Upper lobe of right lung (tissue), 1 donor: ENCODE measurements around the gene TAS1R2. TPM values are rescaled to one million over a fixed set of nuclear protein-coding genes. Genes with fewer than 3 reads are reported as not detected.
A peak's percentile ranks its signal among the peaks of the same experiment; 100 is the strongest.

Experiments
- ATAC-seq: fragments of 200-7000 bp; cut with Tn5 transposase; one replicate; pipeline ENCODE4 v1.9.1; 2020; ENCODE audit warnings: mild to moderate bottlenecking, moderate library complexity
- DNase-seq: peaks from one replicate; pipeline ENCODE4 v3.0.0-alpha.2; 2020
- H3K27ac ChIP-seq: fragments of 200-600 bp; one replicate; pipeline ENCODE4 v1.8.0; 2022
- H3K27me3 ChIP-seq: fragments of 200-600 bp; one replicate; pipeline ENCODE4 v1.8.0; 2022; ENCODE audit warnings: mild to moderate bottlenecking
- H3K36me3 ChIP-seq: fragments of 200-600 bp; one replicate; pipeline ENCODE4 v1.8.0; 2022
- H3K4me1 ChIP-seq: fragments of 200-600 bp; one replicate; pipeline ENCODE4 v1.8.0; 2022
- H3K4me3 ChIP-seq: fragments of 200-600 bp; one replicate; pipeline ENCODE4 v1.8.0; 2022; ENCODE audit warnings: mild to moderate bottlenecking
- H3K9me3 ChIP-seq: fragments of 200-600 bp; one replicate; pipeline ENCODE4 v1.8.0; 2022
- CTCF ChIP-seq: fragments of 200-600 bp; IDR thresholded peaks from one replicate; pipeline ENCODE4 v1.8.0; 2022; ENCODE audit warnings: antibody characterized with exemption
- intact Hi-C: fragments of 100-400 bp; cut with DNase I; formaldehyde crosslinking; loops from one replicate; pipeline ENCODE4 v1.11.0; 2022
- total RNA-seq: library from RNA; stranded (reverse); fragmentation: NEBNext Ultra II Directional; extraction: Animal tissue kit (Norgen Biotek cat#: 25700); gene quantifications from one replicate; pipeline ENCODE4 v1.2.1, GENCODE V29; 2021
- donor health status: DM: no; HTN: yes; CAD: no; lungs with severe emphysema.

The TAS1R2 gene
- total RNA-seq, 1 donor from 2014 or later, result not detected

GRCh38 chr1:18901952-18902522 lies 42.6 kb upstream of the TAS1R2 start:
- H3K36me3 ChIP-seq, result no peaks in the 10 kb centered on the region
- no peak for DNase-seq
- peaks cover 23% of the 10 kb centered on the region for H3K4me1 ChIP-seq
- peak overlapping the region; percentile 98 for H3K27ac ChIP-seq
- no peak for ATAC-seq
- no peaks in the 10 kb centered on the region for H3K27me3 ChIP-seq
- H3K9me3 ChIP-seq, result no peaks in the 10 kb centered on the region
- TF ChIP-seq CTCF, result no peak
- intact Hi-C loops, result loop anchor here (10.0 kb wide), 1 partner anchor 183 kb away; no protein-coding TSS in a partner anchor
- peak overlapping the region; percentile 87 for H3K4me3 ChIP-seq

GRCh38 chr1:18901147-18901951 lies 41.9 kb upstream of the TAS1R2 start:
- no peaks in the 10 kb centered on the region for H3K9me3 ChIP-seq
- H3K4me1 ChIP-seq, result peaks cover 16% of the 10 kb centered on the region
- H3K4me3 ChIP-seq, result peak overlapping the region; percentile 87
- intact Hi-C loops, result loop anchor here (10.0 kb wide), 1 partner anchor 183 kb away; no protein-coding TSS in a partner anchor
- DNase-seq (no peak), ATAC-seq (no peak)
- no peak overlapping the region for H3K27ac ChIP-seq
- H3K27me3 ChIP-seq, result no peaks in the 10 kb centered on the region
- TF ChIP-seq CTCF, result no peak
- H3K36me3 ChIP-seq, result no peaks in the 10 kb centered on the region

- TF ChIP-seq CTCF, result no peak
- no peak overlapping the region for H3K4me3 ChIP-seq
- DNase-seq (no peak), ATAC-seq (no peak)
- no peaks in the 10 kb centered on the region for H3K9me3 ChIP-seq
- no peaks in the 10 kb centered on the region for H3K36me3 ChIP-seq
- no peak overlapping the region for H3K27ac ChIP-seq
- H3K27me3 ChIP-seq, result no peaks in the 10 kb centered on the region
- intact Hi-C loops, result loop anchor here (10.0 kb wide), 1 partner anchor 184 kb away; no protein-coding TSS in a partner anchor
- H3K4me1 ChIP-seq, result peaks cover 16% of the 10 kb centered on the region
Observed at GRCh38 chr1:18900303-18900841, 40.9 kb upstream of the TAS1R2 start.

GRCh38 chr1:18899363-18900049 lies 40.0 kb upstream of the TAS1R2 start:
- TF ChIP-seq CTCF, result no peak
- DNase-seq (no peak), ATAC-seq (no peak)
- Histone ChIP-seq H3K27ac (no peak overlapping the region), H3K9me3 (no peaks in the 10 kb centered on the region), H3K36me3 (no peaks in the 10 kb centered on the region), H3K4me3 (no peak overlapping the region), H3K4me1 (peaks cover 16% of the 10 kb centered on the region), H3K27me3 (no peaks in the 10 kb centered on the region)
- intact Hi-C loops, result loop anchor here (10.0 kb wide), 1 partner anchor 185 kb away; no protein-coding TSS in a partner anchor

- H3K9me3 ChIP-seq, result no peaks in the 10 kb centered on the region
- no peak overlapping the region for H3K4me3 ChIP-seq
- DNase-seq, result no peak
- intact Hi-C loops, result no loop called here
- ATAC-seq, result no peak
- peaks cover 16% of the 10 kb centered on the region for H3K4me1 ChIP-seq
- no peaks in the 10 kb centered on the region for H3K27me3 ChIP-seq
- H3K27ac ChIP-seq, result no peak overlapping the region
- H3K36me3 ChIP-seq, result no peaks in the 10 kb centered on the region
- no peak for TF ChIP-seq CTCF
Observed at GRCh38 chr1:18898567-18898966, 39.1 kb upstream of the TAS1R2 start.
